SK-N-MC (cell line): ENCODE data around the gene PPP2R5D.
A peak's percentile ranks its signal among the peaks of the same experiment; 100 is the strongest.

Experiments
- DNase-seq: peaks from one replicate; pipeline ENCODE4 v3.0.0-alpha.2; 2011; ENCODE audit warnings: low read depth, low spot score
- H3K27ac ChIP-seq: fragments of 200-600 bp; sonication (generic); 2 replicates; pipeline ENCODE4 v1.5.1; 2016; ENCODE audit warnings: mixed run types
- H3K36me3 ChIP-seq: fragments of 200-600 bp; sonication (generic); 2 replicates; pipeline ENCODE4 v1.6.1; 2017; ENCODE audit warnings: antibody characterized with exemption, low read length, mixed read lengths; ENCODE audit not compliant: insufficient read depth
- H3K4me3 ChIP-seq: fragments of 200-600 bp; sonication (generic); 2 replicates; pipeline ENCODE4 v1.5.1; 2016
- H3K9ac ChIP-seq: fragments of 200-600 bp; sonication (generic); 2 replicates; pipeline ENCODE4 v1.8.0; 2017; ENCODE audit warnings: mixed run types, mixed read lengths; ENCODE audit not compliant: insufficient read length
- H3K9me3 ChIP-seq: fragments of 200-600 bp; sonication (generic); 2 replicates; pipeline ENCODE4 v1.6.1; 2017; ENCODE audit warnings: low read depth, mild to moderate bottlenecking, antibody characterized with exemption, low read length, moderate library complexity, mixed read lengths
- EZH2 ChIP-seq: fragments of 200-600 bp; sonication (generic); IDR thresholded peaks from one replicate; pipeline ENCODE4 v1.6.1; 2017; ENCODE audit warnings: antibody characterized with exemption
- FOXP2 ChIP-seq: optimal IDR thresholded peaks from 2 replicates; pipeline ENCODE3; 2011; ENCODE audit warnings: mild to moderate bottlenecking, moderate library complexity; ENCODE audit not compliant: insufficient read depth; ENCODE audit errors: extremely low read length, control extremely low read depth
- POLR2AphosphoS5 ChIP-seq: IDR thresholded peaks from 2 replicates; pipeline ENCODE4 v1.6.1; 2012; ENCODE audit warnings: mild to moderate bottlenecking, low read depth, low read length, borderline replicate concordance

PPP2R5D gene

DNA sequence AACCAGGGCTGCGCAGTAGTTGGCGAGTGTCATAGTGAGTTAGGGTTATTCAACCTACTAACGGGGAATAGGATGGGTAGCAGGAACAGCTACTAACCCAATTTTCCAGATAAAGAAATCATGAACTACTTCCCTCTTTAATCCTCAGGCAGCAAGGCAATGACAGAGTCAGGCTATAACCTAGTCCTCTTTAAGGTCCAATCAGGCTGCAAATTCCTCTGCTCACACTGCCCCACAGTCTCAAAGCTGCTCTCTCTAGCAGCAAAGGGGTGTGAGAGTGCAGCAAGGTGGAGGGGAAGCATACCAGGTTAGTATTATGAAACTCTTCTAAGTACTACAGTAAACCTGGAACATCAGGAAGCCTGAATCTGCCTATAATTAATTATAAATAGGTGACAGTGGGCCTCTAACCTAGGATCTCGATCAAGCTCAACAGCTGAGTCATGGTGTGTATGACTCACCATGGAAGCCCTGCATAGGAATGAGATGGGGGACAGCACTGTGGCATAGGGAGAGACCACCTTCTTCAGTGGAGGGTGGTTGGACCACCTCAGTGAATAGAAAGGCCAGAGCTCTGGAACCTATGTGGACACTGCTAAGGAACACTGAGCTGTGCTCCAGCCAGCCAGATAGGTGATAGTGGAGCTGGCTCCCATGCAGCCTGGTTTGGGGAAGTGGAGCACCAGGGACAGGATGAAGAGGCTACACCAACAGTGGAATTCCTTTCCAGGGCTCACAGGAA lies 13.3 kb upstream of the PPP2R5D start:
- no peak overlapping the region for H3K4me3 ChIP-seq
- no peak for TF ChIP-seq POLR2AphosphoS5
- TF ChIP-seq FOXP2: no peak
- H3K36me3 ChIP-seq: no peaks in the 10 kb centered on the region
- H3K9me3 ChIP-seq: no peaks in the 10 kb centered on the region
- DNase-seq: no peak
- no peak overlapping the region for H3K9ac ChIP-seq
- H3K27ac ChIP-seq: peak overlapping the region; percentile 52; the same call in 1 of the 2 replicates

DNA sequence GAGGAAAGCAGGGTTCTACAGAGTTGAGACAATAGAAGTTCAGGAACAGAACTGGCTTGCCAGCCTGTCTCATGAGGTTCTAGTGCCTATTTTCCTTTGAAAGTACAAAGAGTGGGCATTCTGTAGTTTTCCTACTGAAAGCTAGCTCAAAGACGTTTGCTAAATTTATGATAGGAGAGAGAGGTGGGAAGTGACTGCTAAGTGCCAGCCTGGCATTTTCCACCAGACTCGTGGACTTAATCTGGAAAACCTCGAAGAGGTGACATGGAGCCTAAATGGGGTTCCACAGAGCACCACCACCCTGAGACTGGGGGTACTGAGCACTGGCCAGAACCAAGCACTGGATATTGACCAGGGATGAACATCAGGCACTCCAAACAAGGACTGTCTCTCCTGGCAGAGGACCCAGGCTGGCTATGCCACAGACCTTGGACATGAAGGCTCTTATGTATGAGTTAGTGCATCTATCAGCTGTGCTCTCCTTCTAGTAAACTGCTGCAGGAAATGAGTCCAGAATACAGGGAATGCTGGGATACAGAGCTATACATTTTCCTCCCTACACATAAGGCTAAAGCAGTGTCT lies 12.5 kb upstream of the PPP2R5D start:
- Histone ChIP-seq H3K9me3 (no peaks in the 10 kb centered on the region), H3K4me3 (no peak overlapping the region), H3K9ac (no peak overlapping the region), H3K36me3 (peaks cover 2% of the 10 kb centered on the region; the same call in 1 of the 2 replicates), H3K27ac (peak overlapping the region; percentile 52; the same call in 1 of the 2 replicates)
- no peak for TF ChIP-seq EZH2
- no peak for TF ChIP-seq POLR2AphosphoS5
- no peak for TF ChIP-seq FOXP2
- DNase-seq: no peak

DNA sequence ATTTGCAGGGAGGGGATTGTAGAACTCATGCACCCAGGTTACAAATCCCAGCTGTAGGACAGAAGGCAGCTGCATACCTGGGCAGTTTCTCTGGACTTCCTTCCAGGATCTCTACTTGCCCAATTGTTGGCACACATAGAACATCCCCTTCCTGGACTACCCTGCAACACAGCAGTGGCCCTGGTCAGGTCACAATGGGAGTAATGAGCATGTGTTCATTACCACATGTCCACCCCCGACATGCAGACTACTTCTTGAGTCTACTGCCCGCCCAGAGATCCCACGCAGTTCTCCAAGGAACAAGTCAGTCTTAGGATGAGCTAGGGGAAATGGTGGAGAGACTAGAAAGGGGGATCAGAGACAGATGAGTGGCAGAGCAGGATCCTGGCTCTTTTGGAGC lies 10.4 kb upstream of the PPP2R5D start:
- peaks cover 4% of the 10 kb centered on the region; the same call in 1 of the 2 replicates for H3K36me3 ChIP-seq

DNA sequence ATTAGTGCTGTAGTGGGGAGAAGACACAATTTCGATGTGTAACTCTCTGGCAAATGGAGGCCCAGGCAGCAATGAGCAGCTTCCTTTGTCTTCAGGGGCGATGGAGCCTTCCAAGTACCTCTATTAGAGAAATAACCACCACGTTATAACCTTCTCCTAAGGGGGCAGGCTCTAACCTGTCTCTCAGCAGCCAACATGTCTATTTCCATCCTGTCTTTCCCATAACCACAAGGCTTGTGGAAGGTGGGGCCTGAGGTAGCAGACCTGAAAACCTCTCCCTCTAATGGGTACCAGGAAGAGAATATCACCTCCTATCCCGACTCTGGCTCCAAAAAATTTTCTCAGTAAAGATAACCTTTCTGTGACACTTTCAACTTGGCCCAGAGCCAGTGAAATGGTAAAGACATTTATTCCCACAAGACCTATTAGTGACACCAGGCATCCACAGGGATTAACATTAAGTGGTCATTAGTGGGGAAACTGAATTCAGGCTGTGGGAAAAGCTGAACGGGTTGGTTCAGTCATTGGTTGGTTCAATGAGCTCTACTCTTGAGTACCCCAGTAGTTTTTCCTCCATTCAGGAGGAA lies 9.4 kb upstream of the PPP2R5D start:
- peaks cover 4% of the 10 kb centered on the region; the same call in 1 of the 2 replicates for H3K36me3 ChIP-seq
- H3K9ac ChIP-seq: no peak overlapping the region
- H3K4me3 ChIP-seq: no peak overlapping the region
- H3K27ac ChIP-seq: no peak overlapping the region
- TF ChIP-seq POLR2AphosphoS5 (no peak), FOXP2 (no peak), EZH2 (no peak)
- no peaks in the 10 kb centered on the region for H3K9me3 ChIP-seq
- no peak for DNase-seq

More for the DNA sequence above, 10.4 kb upstream of the PPP2R5D start:
- no peak overlapping the region for H3K27ac ChIP-seq
- no peak overlapping the region for H3K9ac ChIP-seq
- TF ChIP-seq POLR2AphosphoS5 (no peak; the same call in 1 of the 2 replicates), FOXP2 (no peak), EZH2 (no peak)
- H3K4me3 ChIP-seq: no peak overlapping the region
- no peaks in the 10 kb centered on the region for H3K9me3 ChIP-seq
- no peak for DNase-seq

DNA sequence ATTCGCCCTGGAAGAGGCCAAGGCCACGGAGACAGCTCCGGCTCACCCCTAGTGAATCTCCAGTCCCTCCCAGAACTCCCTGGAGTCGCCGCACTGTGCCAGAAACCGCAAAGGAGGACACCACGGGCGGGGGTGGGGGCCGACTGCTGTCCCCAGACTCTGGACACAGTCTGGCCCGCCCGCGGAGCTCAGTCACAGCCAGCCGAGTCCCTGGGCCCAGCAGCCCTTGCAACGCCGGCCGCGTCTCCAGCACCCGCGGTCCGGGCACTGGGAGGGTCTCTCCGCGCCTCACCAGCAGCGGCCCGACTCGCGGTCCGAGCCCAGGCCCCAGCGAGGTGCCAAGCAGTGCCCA lies 5.9 kb upstream of the PPP2R5D start:
- TF ChIP-seq EZH2 (no peak), FOXP2 (no peak), POLR2AphosphoS5 (no peak)
- DNase-seq: no peak
- no peaks in the 10 kb centered on the region for H3K9me3 ChIP-seq
- H3K27ac ChIP-seq: no peak overlapping the region
- peak overlapping the region; percentile 78 for H3K4me3 ChIP-seq
- peak overlapping the region; percentile 78 for H3K9ac ChIP-seq
- peaks cover 4% of the 10 kb centered on the region; the same call in 1 of the 2 replicates for H3K36me3 ChIP-seq

DNA sequence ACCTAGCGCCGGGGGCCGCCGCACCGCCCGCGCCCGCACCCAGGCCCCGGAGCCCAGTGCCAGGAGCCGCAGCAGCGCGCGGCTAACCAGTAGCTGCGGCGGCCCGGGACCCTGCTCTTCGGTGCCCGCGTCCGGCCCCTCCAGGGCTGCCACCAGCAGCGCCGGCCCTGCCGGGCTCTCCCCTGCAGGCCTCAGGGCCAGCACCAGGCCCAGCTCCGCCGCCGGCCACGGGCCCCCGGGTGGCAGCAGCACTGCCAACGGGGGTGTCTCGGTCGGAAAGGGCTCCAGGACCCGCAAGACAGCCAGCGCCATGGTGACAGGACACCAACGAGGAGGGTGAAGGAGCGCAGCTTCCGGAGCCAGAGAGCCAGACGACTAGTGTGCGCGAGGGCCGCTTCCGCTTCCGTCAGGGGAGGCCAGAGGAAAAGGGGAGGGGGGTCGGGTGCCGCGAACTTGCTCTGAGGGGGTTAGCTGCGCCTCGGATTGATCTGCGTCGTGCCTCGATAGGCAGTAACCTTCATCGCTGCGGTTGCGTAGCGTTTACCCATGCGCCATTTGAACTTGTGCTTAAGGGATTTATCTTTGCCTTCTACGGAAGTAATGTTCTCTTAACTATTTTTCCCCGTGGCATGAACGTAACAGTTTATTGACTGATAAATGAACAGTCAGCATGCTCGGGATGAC lies 5.4 kb upstream of the PPP2R5D start, which contains the start of gene PEX6:
PEX6 (minus strand) TSS at position 343 of the 684 bp plus-strand sequence; CDS start at position 312, 31 bp downstream.
- H3K9me3 ChIP-seq: no peaks in the 10 kb centered on the region
- H3K36me3 ChIP-seq: peaks cover 4% of the 10 kb centered on the region; the same call in 1 of the 2 replicates
- peak within 1 kb of the TSS; percentile 76; the same call in 1 of the 2 replicates for H3K27ac ChIP-seq
- H3K9ac ChIP-seq: peak within 1 kb of the TSS; percentile 78
- peak within 1 kb of the TSS; percentile 78 for H3K4me3 ChIP-seq
- TF ChIP-seq POLR2AphosphoS5: peak; percentile 97
- TF ChIP-seq FOXP2: no peak
- no peak for TF ChIP-seq EZH2
- peak; percentile 57 for DNase-seq

DNA sequence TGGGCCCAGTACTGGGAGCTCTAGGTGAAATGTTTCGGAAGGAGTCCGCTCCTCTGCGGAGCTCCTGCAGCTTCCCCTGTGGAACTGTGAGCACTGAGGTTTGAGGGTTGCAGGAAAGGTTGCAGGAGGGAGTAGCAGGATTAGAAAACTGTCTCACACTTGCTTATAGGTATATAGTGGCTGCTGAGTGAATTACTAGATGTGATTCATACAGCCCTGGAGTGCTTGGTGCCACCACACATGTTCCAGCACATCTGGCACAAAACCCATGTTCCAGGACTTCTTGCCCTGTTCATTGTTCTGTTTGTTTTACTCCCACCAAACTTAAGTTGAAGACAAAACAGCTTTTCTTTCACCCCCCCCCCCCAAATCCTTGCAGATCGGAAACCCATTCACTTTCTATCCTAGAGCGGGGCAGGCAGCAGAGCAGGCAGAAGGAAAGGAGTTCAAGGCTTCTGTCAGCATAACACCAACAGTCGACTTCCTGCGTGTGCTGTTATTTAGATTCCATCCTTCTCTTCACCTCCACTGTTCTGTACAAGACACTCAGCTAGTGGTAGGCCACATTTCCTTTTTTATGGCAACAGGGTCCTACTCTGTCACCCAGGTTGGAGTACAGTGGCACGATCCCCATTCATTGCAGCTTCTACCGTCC lies 4.7 kb upstream of the PPP2R5D start:
- no peak for DNase-seq
- Histone ChIP-seq H3K9me3 (no peaks in the 10 kb centered on the region), H3K9ac (peak overlapping the region; percentile 78), H3K27ac (peak overlapping the region; percentile 76; the same call in 1 of the 2 replicates), H3K36me3 (peaks cover 4% of the 10 kb centered on the region; the same call in 1 of the 2 replicates), H3K4me3 (peak overlapping the region; percentile 78)
- TF ChIP-seq FOXP2 (no peak), POLR2AphosphoS5 (no peak), EZH2 (no peak)

DNA sequence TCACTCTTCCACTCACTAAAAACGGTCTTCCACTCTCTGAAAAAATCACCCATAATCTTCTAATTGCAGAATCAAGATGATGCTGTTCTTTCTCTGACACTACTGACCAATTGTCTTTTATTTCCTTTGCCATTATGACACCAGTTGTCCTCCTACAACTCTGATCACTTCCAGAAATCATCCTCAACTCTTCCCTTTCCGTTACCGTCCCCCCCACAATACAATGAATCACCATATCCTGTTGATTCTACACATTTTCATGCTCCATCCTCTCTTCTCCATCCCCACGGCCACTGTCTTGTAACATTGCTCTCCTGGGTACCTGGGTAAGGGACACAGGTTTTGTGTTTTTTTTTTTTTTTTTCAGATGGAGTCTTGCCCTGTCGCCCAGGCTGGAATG lies 2.5 kb upstream of the PPP2R5D start:
- DNase-seq: no peak
- TF ChIP-seq POLR2AphosphoS5: no peak
- TF ChIP-seq FOXP2: no peak
- TF ChIP-seq EZH2: no peak
- Histone ChIP-seq H3K9me3 (no peaks in the 10 kb centered on the region), H3K4me3 (no peak overlapping the region), H3K9ac (no peak overlapping the region), H3K36me3 (peaks cover 2% of the 10 kb centered on the region; the same call in 1 of the 2 replicates), H3K27ac (no peak overlapping the region)
